Uterus (tissue), 2 donors: ENCODE results near the gene PCNX3.

Experiments used
- POLR2A ChIP-seq, 2 donors: fragments of 450-650 bp; IDR thresholded peaks; one replicate each; pipeline ENCODE4 v1.6.1; 2016; ENCODE audit warnings: antibody characterized with exemption in 2 of 2, mild to moderate bottlenecking in 1 of 2, moderate library complexity in 1 of 2
- TF ChIP-seq, protein P1 (sequence below), 4 experiments: fragments of 200-600 bp in 2 of 4; fragments of 450-650 bp in 2 of 4; sonication (generic) in 2 of 4; IDR thresholded peaks; one replicate each; pipeline ENCODE4 v1.5.1; 2016 to 2019; ENCODE audit warnings: antibody characterized with exemption in 4 of 4, mild to moderate bottlenecking in 2 of 4, moderate library complexity in 1 of 4

DNA sequence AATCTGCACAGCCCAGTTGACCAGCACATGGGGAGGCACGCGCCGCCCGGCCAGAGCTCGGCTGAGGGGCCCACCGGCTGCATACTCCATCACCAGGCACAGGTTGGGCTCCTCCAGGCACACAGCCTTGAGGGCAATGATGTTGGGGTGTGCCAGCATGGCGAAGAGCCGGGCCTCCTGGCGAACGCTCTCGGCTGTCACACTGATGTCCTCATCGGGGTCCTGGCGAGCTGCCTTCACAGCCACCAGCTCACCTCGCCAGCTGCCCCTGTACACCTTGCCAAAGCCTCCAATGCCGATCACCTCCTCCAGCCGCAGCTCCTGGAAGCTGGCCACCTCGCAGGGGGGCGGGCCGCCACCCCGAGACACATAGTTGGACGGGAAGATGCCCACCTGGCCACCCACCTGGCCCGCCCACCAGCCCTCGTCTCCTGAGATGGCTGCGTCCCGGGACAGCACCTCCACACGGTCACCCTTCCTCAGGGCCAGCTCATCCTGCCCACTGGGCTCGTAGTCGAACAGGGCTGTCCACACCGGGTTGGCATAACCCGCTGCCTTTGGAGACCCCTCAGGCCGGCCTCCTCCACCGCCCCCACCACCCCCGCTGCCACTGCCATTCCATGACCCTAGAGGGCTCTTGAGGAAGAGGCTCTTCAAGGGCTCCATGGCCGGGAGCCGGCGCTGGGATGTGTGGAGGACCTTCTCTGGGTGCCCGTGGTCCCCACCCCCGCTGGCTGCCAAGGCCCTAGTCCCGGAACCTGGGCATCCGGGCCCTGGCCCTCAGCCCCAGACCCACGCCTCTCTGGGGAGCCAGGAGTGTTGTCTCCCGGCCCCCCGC is 2.3 kb upstream of the PCNX3 start:
- TF ChIP-seq, protein P1, sequence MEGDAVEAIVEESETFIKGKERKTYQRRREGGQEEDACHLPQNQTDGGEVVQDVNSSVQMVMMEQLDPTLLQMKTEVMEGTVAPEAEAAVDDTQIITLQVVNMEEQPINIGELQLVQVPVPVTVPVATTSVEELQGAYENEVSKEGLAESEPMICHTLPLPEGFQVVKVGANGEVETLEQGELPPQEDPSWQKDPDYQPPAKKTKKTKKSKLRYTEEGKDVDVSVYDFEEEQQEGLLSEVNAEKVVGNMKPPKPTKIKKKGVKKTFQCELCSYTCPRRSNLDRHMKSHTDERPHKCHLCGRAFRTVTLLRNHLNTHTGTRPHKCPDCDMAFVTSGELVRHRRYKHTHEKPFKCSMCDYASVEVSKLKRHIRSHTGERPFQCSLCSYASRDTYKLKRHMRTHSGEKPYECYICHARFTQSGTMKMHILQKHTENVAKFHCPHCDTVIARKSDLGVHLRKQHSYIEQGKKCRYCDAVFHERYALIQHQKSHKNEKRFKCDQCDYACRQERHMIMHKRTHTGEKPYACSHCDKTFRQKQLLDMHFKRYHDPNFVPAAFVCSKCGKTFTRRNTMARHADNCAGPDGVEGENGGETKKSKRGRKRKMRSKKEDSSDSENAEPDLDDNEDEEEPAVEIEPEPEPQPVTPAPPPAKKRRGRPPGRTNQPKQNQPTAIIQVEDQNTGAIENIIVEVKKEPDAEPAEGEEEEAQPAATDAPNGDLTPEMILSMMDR (IDR thresholded peaks at IDR 0.05) = no peak
- no peak for TF ChIP-seq POLR2A (IDR thresholded peaks at IDR 0.05)
